Central memory CD4-positive, alpha-beta T cell (primary cell): ENCODE results near the gene UBR4.
A peak's percentile ranks its signal among the peaks of the same experiment; 100 is the strongest.

Experiments
- DNase-seq: peaks from one replicate; pipeline ENCODE4 v3.0.0; 2022

The UBR4 gene

DNA sequence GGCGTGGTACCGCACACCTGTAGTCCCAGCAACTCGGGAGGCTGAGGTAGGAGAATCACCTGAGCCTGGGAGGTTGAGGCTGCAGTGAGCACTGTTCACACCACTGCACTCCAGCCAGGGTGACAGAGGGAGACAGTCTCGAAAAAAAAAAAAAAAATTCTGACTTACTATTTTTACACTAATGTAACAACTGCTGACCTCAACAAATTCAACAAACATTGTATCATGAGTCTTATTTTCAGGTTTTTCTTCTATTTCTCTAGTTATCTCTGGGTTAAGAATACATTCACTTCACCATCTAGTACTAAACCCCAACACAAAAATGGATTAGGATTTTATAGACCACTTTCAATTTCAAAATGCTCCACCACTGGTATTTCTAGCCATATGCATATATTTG is 72.9 kb downstream of the UBR4 start:
- no peak for DNase-seq

- no peak for DNase-seq
Observed at GRCh38 chr1:19133360-19133759, 76.7 kb downstream of the UBR4 start.

DNA sequence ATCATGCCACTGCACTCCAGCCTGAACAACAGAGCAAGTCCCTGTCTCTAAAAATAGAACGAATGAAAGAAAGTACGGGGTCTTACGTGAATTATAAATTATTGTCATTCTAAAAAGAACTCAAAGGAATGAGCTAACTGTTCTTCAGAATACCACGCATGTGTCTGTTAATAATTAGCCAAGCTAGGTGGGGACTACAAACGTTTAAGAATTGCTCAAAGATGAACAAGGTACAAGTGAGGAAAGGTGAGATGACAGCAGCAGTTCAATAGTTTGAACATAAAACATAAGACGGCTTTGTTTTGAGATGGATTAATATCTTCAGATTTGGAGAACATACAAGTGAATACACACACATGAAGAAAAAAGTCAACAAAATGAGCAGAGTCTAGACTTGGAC is 79.6 kb downstream of the UBR4 start:
- no peak for DNase-seq

- no peak for DNase-seq
Observed at GRCh38 chr1:19128968-19129514, 81.0 kb downstream of the UBR4 start.

DNA sequence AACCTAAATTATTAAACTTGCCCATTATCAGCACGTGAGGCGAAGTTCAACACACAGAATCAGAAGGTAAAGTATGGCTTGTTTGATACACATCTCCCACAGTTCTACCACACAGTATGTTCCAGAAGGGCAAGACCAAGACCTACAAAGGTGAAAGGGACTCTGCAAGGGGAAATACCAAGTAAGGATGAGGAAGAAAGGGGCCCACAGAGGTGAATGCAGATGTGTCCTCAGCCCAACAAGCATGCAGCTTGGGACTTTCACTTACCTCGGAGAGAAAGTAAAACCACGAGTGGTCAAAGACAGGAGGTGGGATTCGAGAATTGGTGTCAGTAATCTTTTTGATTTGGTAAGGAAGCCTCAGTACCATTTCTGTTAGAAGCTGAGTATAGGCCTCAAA is 85.8 kb downstream of the UBR4 start:
- peak; percentile 6 for DNase-seq

DNA sequence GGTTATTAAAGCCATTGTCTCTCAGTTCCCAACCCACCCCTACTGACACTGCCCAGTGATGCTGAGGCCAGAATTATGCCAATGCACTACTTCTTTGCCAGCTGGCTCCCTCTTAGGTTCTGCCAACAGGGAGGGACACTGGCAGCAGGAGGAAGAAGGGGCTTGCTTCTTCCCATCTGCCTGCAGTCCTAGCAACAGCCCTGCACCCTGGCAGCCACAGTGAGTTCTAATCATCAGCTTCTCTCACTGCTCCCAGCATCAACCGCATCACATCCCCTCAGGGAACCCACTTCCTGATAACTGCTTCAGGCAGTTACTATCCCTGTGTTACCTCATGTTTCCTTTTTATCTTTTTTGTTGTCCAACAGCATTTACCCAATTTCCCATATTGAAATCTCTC is 86.2 kb downstream of the UBR4 start:
- DNase-seq = peak; percentile 17

- no peak for DNase-seq
Observed at GRCh38 chr1:19122668-19123067, 87.4 kb downstream of the UBR4 start.

DNA sequence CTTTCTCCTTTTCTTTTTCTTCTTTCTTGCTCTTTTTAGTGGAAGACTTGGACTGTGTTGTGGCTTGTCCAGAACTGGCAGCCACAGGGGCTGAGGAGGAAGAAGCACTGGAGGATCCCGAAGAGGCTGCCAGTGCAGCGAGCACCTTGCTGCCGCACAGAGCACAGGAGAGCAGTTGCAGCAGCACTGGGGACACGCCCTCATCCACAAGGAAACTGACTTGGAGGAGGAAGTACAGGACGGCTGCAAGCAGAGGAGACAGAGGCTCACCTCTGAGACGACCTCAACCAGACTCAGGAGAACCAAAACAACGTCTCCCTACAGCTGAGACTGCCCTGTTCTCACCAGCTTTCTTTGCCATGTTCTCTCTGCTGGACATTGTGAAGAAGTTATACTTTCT is 88.9 kb downstream of the UBR4 start:
- DNase-seq = no peak

DNA sequence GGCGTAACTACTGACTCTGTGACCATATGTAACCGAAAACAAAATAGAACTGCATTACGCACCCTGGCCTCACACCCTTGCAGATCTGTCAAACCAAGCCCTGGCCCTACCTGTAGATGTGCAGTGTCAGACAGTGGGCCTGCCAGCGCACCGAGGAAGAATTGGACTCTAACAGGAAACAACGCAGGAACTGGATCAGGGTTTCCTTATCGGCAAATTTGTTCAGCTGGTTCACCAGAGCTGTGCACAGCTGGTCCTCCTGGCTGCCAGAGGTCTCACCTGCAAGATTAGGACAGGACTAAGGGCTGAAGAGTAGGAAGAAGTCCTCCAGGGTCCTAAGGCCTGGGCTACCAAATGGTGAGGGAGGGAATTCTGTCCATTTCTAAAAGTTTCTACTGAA is 90.0 kb downstream of the UBR4 start:
- DNase-seq = no peak

DNA sequence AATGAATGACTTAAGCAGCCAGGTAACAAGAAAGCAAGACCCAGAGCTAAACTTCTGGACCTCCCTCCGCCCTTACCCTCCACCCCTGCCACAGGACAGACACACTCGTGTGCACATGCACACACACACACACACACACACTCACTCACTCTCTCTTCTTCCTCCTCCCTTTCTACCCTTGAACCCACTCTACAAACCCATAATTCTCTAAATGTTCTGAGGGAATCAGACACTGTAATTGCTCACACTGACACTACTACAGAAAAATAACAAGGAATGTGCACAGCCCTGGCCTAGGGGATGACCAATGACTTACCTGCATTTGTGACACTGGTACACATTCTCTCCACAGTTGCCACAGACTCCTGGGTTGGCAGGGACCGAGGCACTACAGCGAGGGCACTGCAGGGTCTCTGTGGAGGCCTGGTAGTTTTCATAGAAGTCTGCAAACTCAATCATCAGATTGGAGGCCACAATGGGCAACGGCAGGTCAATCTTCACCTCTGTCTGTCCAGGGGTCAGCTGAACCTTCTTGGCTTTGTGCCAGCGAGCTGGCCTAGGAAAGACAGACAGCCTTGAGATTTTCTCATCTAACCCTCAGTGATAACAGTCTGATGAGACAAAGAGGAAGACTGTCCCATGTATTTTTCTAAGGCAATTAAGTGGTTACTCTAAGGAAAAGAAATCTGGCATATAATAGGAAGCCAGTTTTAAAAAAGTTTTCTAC is 94.8 kb downstream of the UBR4 start:
- no peak for DNase-seq

GRCh38 chr1:19113697-19114092 is 96.4 kb downstream of the UBR4 start:
- peak; percentile 6 for DNase-seq

DNA sequence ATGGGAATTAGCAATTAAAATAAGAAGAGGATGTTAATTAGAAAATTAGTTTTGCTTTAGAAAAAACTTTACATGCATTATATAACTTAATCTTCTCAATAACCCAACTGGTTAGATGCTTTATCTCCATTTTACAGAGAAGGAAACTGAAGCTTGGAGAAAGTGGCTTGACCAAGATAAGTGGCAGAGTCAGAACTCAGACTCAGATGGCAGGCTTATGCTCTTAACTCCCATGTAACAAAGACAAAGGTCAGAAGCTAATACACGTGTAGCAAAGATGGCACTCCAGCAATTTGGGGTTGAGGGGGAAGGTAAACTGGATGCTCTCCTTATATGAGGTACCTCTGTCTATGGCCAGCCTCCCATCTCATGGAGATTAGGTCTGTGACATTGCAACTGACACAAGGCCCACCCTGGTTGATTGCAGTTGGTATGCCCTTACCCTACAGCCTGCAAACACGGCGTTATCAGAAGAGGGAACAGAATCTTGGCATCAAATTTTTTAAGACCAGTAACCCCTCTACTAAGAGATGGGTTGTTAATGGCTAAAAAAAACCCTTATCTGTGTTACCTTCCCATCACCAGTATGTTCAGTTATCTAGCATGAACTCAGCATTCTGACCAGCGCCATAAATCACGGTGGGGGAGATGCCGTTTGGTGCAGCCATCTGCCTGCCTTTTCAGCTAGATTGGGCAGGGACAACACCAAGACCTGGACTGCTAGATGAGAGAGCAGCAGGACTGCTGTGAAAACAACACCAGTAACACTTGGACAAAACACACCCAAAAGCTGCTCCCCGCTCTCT is 97.0 kb downstream of the UBR4 start:
- no peak for DNase-seq

DNA sequence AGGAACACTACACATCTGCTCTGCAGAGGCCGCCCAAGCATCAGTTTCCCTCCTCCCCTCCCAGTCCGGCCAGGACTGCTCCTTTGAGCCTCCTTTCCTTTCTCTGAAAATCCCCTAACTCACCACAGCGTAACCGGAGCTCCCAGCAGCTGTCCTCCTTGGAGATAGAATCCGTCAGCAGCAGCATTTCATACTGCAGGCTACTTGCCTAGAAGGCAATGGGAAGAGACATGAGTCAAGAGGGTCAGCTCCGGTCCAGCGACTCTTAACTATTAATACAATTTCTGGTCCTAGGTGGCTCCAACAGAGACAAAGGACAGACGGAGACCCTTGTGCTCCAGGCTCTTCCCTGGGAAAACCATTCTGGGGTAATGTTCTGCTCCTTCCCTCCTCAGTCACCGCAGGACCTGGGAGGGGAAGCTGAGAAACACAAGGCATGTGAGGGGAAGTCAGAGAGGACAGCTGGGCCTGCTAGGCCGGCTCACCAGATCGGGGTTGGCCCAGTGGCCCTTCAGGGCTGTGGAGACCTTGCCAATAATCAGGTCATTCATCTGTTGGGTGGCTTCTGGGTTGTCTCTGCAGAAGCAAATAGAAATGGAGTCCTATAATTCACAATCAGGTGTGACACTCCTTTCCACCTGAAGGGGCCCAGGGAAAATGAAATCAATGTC is 99.7 kb downstream of the UBR4 start:
- no peak for DNase-seq

DNA sequence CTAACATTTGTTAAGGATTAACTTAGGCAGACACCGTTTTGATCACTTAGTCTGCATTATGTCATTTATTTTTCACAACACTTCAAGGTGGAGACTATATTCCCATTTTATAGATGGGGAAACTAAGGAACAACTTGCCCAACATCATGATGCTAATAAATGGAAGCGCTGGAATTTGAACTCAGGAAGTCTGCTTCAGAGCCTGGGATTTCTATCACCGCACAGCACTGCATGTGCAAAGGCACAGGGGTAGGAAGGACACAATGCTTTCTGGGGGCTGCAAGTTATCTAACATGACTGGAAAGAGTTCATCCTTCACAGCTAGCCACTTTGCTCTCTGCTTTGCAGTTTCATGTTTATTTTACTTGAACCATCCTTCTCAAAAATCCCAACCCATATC is 100.5 kb downstream of the UBR4 start:
- no peak for DNase-seq

- DNase-seq = no peak
Observed at GRCh38 chr1:19101244-19101643, 108.8 kb downstream of the UBR4 start.

- no peak for DNase-seq
Observed at GRCh38 chr1:19100028-19100427, 110.0 kb downstream of the UBR4 start.

GRCh38 chr1:19096990-19097389 is 113.1 kb downstream of the UBR4 start:
- no peak for DNase-seq

- DNase-seq = no peak
Observed at GRCh38 chr1:19096036-19096833, 113.8 kb downstream of the UBR4 start.

DNA sequence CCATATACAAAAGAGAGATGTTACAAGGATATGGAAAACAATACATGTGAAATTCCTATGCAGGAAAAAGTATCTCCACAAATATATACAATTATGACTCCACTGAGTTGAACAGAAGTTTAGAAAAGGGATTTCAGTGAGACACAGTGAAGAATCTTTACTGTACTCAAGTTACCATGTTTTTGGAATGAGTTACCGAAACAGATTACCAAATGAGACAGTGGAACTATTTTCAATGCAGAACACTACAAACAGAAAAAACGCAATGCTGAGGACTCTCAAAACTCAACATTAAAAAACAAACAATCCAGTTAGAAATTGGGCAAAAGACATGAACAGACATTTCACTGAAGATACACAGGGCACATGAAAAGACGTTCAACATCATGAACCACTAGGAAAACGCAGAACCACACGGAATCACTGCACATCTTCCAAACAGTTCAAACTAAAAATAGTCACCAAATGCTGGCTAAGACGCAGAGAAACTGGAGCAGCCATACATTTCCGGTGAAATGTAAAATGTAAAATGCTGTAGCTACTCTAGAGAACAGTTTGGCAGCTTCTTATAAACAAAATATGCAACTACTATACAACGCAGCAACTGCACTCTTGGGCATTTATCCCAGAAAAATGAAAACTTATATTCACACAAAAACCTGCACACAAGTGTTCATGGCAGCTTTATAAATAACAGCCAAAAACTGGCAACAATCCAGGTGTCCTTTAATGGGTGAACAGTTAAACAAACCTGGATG is 118.7 kb downstream of the UBR4 start:
- no peak for DNase-seq

DNA sequence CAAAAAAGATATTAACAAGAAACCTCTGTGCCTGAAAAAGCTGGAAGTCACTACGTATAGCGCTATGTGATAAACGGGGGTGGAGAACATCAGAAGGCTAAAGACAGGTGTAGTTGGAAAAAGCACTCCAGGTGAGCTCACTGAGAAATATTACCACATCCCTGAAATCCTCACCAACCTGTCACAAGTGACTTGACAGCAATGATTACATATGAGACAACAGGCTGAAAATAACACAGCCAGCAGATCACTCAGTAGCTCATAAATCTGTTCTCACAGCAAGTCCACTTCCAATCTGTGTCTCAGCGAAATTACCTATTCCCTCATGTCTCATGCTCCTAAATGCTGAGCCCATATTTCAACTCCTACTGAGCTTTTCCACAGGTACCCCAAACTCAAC is 120.5 kb downstream of the UBR4 start:
- DNase-seq = no peak

- DNase-seq = no peak
Observed at GRCh38 chr1:19088717-19089442, 121.2 kb downstream of the UBR4 start.
